A673 (cell line): ENCODE measurements around the gene ZNF700. TPM values are rescaled to one million over a fixed set of nuclear protein-coding genes. Genes with fewer than 3 reads are reported as not detected.
A peak's percentile ranks its signal among the peaks of the same experiment; 100 is the strongest.

Experiments used
- BruUV-seq: library from RNA; stranded (reverse); fragments of 400-500 nt; replicated peaks from 2 replicates; lab custom pipeline; 2021; lab: Mats Ljungman, UMichigan
- CTCF ChIA-PET: fragments of 300-600 bp; sonication (Branson Sonifier 250); formaldehyde crosslinking; loops from one replicate; lab custom pipeline; 2022; ENCODE audit warnings: antibody characterized with exemption; lab: Charles Lee
- POLR2A ChIA-PET: fragments of 300-600 bp; sonication (Branson Sonifier 250); formaldehyde crosslinking; loops from one replicate; lab custom pipeline; 2022; ENCODE audit warnings: antibody characterized with exemption; ENCODE audit not compliant: low non-redundant PET; lab: Charles Lee
- DNase-seq: peaks from one replicate; pipeline ENCODE4 v3.0.0-alpha.2; 2015; ENCODE audit warnings: low spot score
- H3K27ac ChIP-seq: fragments of 200-600 bp; sonication (generic); 2 replicates; pipeline ENCODE4 v1.5.1; 2016; ENCODE audit warnings: mixed run types, low read depth, mild to moderate bottlenecking, mixed read lengths, antibody characterized with exemption, low read length; ENCODE audit not compliant: poor library complexity, severe bottlenecking
- H3K27me3 ChIP-seq: fragments of 200-600 bp; sonication (generic); replicated peaks from 2 replicates; pipeline ENCODE4 v1.6.1; 2017; ENCODE audit warnings: mixed run types, low read depth, mild to moderate bottlenecking, mixed read lengths, antibody characterized with exemption, low read length; ENCODE audit not compliant: insufficient read depth, poor library complexity
- H3K36me3 ChIP-seq: fragments of 200-600 bp; sonication (generic); 2 replicates; pipeline ENCODE4 v1.6.1; 2016; ENCODE audit warnings: mixed run types, mild to moderate bottlenecking, mixed read lengths, antibody characterized with exemption, low read length; ENCODE audit not compliant: insufficient read depth, poor library complexity, severe bottlenecking
- H3K4me1 ChIP-seq: fragments of 200-600 bp; sonication (generic); 2 replicates; pipeline ENCODE4 v1.6.1; 2017; ENCODE audit warnings: mixed run types, mild to moderate bottlenecking, mixed read lengths, antibody characterized with exemption, low read length; ENCODE audit not compliant: insufficient read depth, poor library complexity, severe bottlenecking
- H3K4me3 ChIP-seq: fragments of 200-600 bp; sonication (generic); 2 replicates; pipeline ENCODE4 v1.5.1; 2016; ENCODE audit warnings: low read depth, mixed run types, mild to moderate bottlenecking, mixed read lengths, low read length; ENCODE audit not compliant: poor library complexity, severe bottlenecking
- H3K9me3 ChIP-seq: fragments of 200-600 bp; sonication (generic); 2 replicates; pipeline ENCODE4 v1.6.1; 2016; ENCODE audit warnings: mixed run types, low read depth, mild to moderate bottlenecking, mixed read lengths, antibody characterized with exemption, low read length; ENCODE audit not compliant: poor library complexity, severe bottlenecking
- EZH2 ChIP-seq: fragments of 200-600 bp; sonication (generic); IDR thresholded peaks from 2 replicates; pipeline ENCODE4 v1.6.1; 2017; ENCODE audit warnings: borderline replicate concordance, low read depth, mild to moderate bottlenecking, mixed read lengths, antibody characterized with exemption, low read length; ENCODE audit not compliant: poor library complexity, severe bottlenecking
- intact Hi-C: fragments of 100-400 bp; cut with micrococcal nuclease; formaldehyde crosslinking; loops from one replicate; pipeline ENCODE4 v1.10.0; 2022; ENCODE audit not compliant: unreplicated experiment
- total RNA-seq: library from RNA; stranded (reverse); gene quantifications from 2 replicates; pipeline ENCODE4 v1.2.3, GENCODE V29; 2021
- TF ChIP-seq, protein P1 (sequence below): fragments of 300-800, 200-600 bp; sonication (generic); conservative IDR thresholded peaks from 2 replicates; pipeline ENCODE4 v1.5.1; 2017; ENCODE audit warnings: low read depth, mild to moderate bottlenecking, antibody characterized with exemption, low read length, moderate library complexity, mixed read lengths

The ZNF700 gene
- total RNA-seq, 1 experiment from 2014 or later, result 11.0 TPM

DNA sequence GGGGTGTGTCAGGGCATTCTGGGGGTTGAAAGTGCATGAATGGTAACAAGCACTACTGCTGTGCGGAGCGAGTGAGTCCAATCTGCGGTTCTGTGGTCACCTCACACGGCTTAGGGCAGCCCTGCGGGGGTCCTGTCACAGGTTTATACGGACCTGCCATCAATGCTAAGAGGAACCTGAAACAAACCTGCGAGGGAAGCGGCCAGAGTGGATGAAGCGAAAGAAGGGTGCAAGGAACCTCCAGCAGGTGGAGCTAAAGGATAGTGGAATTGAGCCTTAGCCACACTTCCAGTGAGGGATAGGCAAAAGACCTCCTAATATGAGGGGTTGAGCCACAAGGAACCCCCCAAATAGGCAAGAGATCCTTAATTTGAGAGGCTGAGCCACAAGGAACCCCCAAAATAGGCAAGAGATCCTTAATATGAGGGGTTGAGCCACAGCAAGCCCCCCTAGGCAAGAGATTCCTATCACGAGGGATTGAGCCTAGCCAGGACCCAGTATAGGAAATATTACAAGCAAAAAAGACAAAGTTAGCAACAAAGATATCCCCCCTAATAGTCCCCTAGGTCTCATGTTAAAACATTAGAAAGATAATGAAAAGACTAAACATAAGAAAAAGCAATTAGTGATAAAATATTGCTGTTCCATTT is 43.6 kb upstream of the ZNF700 start:
- TF ChIP-seq EZH2, result no peak
- TF ChIP-seq, protein P1, sequence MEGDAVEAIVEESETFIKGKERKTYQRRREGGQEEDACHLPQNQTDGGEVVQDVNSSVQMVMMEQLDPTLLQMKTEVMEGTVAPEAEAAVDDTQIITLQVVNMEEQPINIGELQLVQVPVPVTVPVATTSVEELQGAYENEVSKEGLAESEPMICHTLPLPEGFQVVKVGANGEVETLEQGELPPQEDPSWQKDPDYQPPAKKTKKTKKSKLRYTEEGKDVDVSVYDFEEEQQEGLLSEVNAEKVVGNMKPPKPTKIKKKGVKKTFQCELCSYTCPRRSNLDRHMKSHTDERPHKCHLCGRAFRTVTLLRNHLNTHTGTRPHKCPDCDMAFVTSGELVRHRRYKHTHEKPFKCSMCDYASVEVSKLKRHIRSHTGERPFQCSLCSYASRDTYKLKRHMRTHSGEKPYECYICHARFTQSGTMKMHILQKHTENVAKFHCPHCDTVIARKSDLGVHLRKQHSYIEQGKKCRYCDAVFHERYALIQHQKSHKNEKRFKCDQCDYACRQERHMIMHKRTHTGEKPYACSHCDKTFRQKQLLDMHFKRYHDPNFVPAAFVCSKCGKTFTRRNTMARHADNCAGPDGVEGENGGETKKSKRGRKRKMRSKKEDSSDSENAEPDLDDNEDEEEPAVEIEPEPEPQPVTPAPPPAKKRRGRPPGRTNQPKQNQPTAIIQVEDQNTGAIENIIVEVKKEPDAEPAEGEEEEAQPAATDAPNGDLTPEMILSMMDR, result peak; percentile 79
- CTCF ChIA-PET, result interaction anchor here (0.5 to 1.3 kb wide), 4 partner anchors 43 to 760 kb away, joined by 3 to 10 read pairs (median 4); partner anchors contain the start of genes ZNF20 and ZNF763
- H3K36me3 ChIP-seq, result no peaks in the 10 kb centered on the region
- BruUV-seq, result no TSS peak
- intact Hi-C loops, result loop anchor here (2.0 to 10.0 kb wide), 2 partner anchors 108 to 764 kb away; no protein-coding TSS in a partner anchor
- no peak overlapping the region for H3K4me3 ChIP-seq
- H3K27ac ChIP-seq, result no peak overlapping the region
- DNase-seq, result peak; percentile 76
- POLR2A ChIA-PET, result interaction anchor here (0.6 kb wide), 1 partner anchor 866 kb away, joined by 3 read pairs; no protein-coding TSS in a partner anchor
- H3K9me3 ChIP-seq, result no peaks in the 10 kb centered on the region
- H3K27me3 ChIP-seq, result peaks cover 4% of the 10 kb centered on the region
- H3K4me1 ChIP-seq, result no peaks in the 10 kb centered on the region

DNA sequence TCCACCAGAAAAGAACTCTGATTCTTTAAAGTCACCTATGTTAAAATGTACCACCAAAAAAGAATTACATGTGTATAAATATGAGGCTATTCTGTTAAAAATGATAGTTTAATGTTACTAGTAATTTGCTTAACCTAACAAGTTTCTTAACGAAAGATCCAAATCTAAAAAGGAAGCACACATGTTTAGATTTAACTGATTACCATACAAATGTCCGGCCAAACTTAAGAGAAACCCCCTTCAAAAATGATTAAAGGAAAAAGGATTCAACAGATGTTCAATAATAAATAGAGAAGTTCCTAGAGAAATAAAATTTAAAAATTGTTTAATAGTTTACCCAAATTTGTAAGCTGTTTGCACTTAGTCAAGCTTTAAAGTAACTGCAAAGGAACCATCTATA is 42.3 kb upstream of the ZNF700 start:
- no peak for DNase-seq
- intact Hi-C loops, result loop anchor here (1.0 to 10.0 kb wide), 2 partner anchors 259 to 762 kb away; no protein-coding TSS in a partner anchor
- ChIA-PET POLR2A (no interaction called here), CTCF (interaction anchor here (1.3 kb wide), 1 partner anchor 258 kb away, joined by 3 read pairs; the partner anchor contains the start of gene ZNF20)
- Histone ChIP-seq H3K4me1 (no peaks in the 10 kb centered on the region), H3K36me3 (no peaks in the 10 kb centered on the region), H3K9me3 (no peaks in the 10 kb centered on the region), H3K27ac (no peak overlapping the region), H3K27me3 (peaks cover 4% of the 10 kb centered on the region), H3K4me3 (no peak overlapping the region)
- no TSS peak for BruUV-seq
- TF ChIP-seq, protein P1, result no peak
- no peak for TF ChIP-seq EZH2

DNA sequence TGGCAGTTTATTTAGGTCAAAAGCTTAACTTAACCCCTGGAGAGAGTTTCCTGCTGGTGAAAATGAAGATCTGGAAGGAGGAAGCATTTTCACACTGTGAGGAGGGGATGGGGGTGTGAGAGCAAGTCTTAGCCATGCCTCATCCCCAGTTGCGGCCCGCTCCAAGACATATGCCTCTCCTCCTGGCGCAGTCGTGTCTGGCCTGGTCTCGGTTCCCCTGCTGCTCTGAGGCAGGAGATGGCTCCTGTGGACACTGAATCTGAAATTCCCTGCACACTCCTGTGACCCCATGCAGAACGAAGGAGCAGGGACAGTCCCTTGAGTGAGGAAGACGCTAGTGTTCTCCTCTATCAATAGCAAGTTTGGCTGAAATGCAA is 37.7 kb upstream of the ZNF700 start:
- ChIA-PET CTCF (interaction anchor here (0.6 kb wide), 1 partner anchor 161 kb away, joined by 3 read pairs; no protein-coding TSS in a partner anchor), POLR2A (no interaction called here)
- no peaks in the 10 kb centered on the region for H3K4me1 ChIP-seq
- intact Hi-C loops, result loop anchor here (10.0 kb wide), 1 partner anchor 758 kb away; no protein-coding TSS in a partner anchor
- H3K36me3 ChIP-seq, result no peaks in the 10 kb centered on the region
- BruUV-seq, result no TSS peak
- H3K27ac ChIP-seq, result no peak overlapping the region
- TF ChIP-seq, protein P1, result no peak
- no peak for TF ChIP-seq EZH2
- H3K27me3 ChIP-seq, result peaks cover 4% of the 10 kb centered on the region
- peak; percentile 6 for DNase-seq
- no peaks in the 10 kb centered on the region for H3K9me3 ChIP-seq
- H3K4me3 ChIP-seq, result peak overlapping the region; percentile 56
